Fibroblast of skin of left biceps (primary cell): ENCODE results near the gene KCNC4.

Experiments used
- DNase-seq, 2 experiments: peaks; one replicate each; pipeline ENCODE4 v3.0.0-alpha.2; 2013; ENCODE audit warnings: low read depth in 2 of 2

KCNC4 gene

GRCh38 chr1:110188035-110188618 is 22.0 kb upstream of the KCNC4 start:
- no peak for DNase-seq

- no peak for DNase-seq
These were observed 20.9 kb upstream of the KCNC4 start for GRCh38 chr1:110189181-110189580.

- no peak for DNase-seq
These were observed 19.7 kb upstream of the KCNC4 start for GRCh38 chr1:110190282-110190929.

DNA sequence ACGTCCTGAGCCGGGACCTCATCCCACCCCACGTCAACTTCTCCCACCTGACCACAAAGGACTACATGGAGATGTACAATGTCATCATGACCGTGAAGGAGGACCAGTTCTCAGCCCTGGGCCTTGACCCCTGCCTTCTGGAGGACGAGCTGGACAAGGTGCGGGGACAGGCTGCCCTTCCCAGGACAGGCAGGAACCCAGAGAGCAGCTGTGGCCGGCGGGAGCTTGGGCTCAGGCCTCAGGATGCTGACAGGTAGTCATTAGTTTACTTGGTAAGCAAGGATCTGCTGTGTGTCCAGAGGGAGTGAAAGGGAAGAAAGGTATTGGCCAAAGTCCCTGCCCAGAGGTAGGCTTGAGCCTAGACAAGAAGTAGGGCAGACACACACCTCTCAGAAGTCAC is 17.6 kb upstream of the KCNC4 start:
- DNase-seq, result no peak

GRCh38 chr1:110195196-110195595 is 14.9 kb upstream of the KCNC4 start:
- no peak for DNase-seq

DNA sequence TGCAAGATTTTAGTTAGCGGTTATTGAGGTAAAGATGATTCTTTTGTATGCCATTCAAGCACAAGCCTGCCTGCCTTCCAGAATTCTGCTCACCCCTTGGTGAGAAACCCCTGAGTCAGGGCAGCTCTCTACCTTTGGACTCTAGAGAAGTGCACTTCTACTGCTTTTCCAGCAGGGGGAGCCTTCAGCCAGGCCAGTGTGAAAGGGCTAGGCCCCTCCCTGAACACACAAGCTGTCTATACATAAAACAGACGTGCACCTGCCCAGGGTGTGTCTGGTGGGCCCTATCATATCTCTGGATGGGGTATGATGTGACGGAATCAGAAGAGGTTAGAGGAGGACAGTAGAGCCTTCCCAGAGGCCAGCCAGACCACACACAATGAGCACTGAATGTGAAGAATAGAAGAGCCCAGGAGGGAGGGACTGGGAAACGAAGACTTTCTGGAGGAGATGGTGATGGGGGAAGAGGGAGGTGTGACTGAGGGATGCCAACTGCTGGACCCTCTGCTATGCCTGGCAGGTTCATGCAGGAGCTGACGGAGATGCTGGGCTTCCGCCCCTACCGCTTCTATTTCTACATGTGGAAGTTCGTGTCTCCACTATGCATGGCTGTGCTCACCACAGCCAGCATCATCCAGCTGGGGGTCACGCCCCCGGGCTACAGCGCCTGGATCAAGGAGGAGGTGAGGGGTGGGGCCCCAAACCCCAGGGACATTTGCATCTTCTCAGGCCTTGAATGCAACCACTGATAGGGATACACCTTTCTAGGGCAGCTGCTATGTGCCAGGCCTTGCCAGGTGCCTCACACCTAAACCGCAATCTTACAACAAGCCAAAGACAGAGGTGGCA is 13.0 kb upstream of the KCNC4 start:
- DNase-seq, result no peak

GRCh38 chr1:110197905-110198629 is 12.0 kb upstream of the KCNC4 start:
- DNase-seq, result no peak

- DNase-seq, result no peak
These were observed 11.4 kb upstream of the KCNC4 start for GRCh38 chr1:110198746-110199145.

DNA sequence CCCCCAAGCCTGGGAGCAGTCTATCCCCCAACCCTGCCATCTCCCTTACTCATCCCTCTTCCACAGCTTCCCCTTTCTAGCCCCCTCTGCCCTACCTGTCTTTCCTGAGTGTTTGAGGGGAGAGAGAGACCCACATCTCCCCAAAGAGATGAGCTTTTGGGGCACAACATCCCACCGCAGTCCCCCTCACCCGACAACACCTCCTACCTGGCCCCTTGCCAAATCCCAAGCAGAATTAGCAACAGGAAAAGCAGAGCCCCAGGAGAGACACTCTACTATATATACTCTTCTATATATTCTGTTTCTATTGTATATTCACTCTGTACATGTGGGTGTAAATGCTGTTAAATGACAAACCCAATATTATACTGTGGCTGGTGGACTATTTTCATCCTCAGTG is 9.9 kb upstream of the KCNC4 start:
- DNase-seq, result no peak

- no peak for DNase-seq
These were observed 9.4 kb upstream of the KCNC4 start for GRCh38 chr1:110200666-110201065.

- no peak for DNase-seq
These were observed 8.8 kb upstream of the KCNC4 start for GRCh38 chr1:110201157-110201825.

DNA sequence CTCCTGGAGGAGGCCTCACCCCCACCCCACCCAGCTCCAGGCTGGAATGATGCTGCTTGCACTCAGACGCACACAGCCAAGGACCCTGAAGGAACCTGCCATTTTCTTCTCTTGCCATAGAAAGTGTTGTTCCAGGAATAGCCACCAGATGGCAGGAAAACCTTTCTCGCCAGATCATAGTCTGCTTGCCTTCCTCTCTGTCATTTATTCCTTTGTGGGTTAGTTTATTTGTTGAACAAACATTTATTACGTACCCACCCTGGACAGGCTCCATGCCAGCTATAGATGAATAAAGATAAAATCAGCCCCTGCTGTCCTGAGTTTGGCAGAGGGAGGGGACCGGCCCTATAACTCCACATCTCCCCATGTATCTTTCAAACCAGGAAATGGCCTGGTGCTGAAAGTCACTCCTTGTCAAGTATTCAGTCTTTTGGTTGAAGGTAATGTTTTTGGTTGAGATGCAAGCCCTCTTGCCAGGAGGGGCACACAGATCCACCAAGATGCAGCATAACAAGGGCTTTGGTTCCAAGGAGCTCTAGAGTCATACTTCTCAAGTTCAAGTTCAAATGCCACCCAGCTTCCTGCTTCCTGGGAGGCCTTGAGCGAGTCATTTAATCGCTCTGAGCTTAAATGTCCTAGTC is 7.0 kb upstream of the KCNC4 start:
- peak; percentile 22 to 29 for DNase-seq

GRCh38 chr1:110205156-110205555 is 5.0 kb upstream of the KCNC4 start:
- no peak for DNase-seq

GRCh38 chr1:110205591-110206155 is 4.4 kb upstream of the KCNC4 start:
- DNase-seq, result no peak

GRCh38 chr1:110206261-110206920 is 3.7 kb upstream of the KCNC4 start:
- no peak for DNase-seq

DNA sequence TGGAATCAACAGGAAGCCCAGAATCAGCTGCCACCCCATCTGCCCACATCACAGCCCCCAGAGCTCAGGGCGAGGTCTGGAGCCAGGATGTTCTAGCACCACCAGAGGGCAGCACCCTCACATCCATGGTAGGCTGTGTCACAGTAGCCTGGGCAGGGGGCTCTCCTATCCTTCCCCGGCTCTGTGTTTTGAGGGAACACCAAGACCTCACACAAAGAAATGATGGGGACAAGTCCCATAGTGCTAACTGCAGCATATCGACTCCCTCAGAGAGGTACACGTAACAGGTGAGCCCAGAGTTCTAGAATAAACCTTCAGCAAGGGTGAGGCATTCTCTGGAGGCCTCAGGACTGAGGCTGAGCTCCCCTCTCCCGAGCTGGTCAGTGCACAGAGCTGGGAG is 2.3 kb upstream of the KCNC4 start:
- DNase-seq, result no peak

- DNase-seq, result no peak
These were observed 1.0 kb upstream of the KCNC4 start for GRCh38 chr1:110208916-110209645.

GRCh38 chr1:110210604-110211495 is 736 bp downstream of the KCNC4 start:
- no peak for DNase-seq
